ENCODE results near the gene SGMS1.

GRCh38 chr10:50622706-50623662 is 772 bp downstream of the SGMS1 start:
- TF ChIP-seq CTCF (IDR thresholded peaks at IDR 0.05; ENCODE audit: low read depth, low read length, poor library complexity, severe bottlenecking) (no peak), EZH2phosphoT487 (IDR thresholded peaks at IDR 0.05; ENCODE audit: borderline replicate concordance, low read length) (no peak)

Measured in DOHH2 (cell line).